GM18867 (cell line): ENCODE measurements around the gene SFXN3.
"Not testable (repeated sequence)": the region's sequence is repeated elsewhere in the genome, so short reads cannot be mapped to it uniquely, and the experiment has no call there.

ENCODE experiments used
- ATAC-seq: cut with Tn5 transposase; IDR thresholded peaks from one replicate; pipeline ENCODE4 v1.9.1; 2021; ENCODE audit warnings: mild to moderate bottlenecking, moderate library complexity; ENCODE audit not compliant: unreplicated experiment

SFXN3 gene

DNA sequence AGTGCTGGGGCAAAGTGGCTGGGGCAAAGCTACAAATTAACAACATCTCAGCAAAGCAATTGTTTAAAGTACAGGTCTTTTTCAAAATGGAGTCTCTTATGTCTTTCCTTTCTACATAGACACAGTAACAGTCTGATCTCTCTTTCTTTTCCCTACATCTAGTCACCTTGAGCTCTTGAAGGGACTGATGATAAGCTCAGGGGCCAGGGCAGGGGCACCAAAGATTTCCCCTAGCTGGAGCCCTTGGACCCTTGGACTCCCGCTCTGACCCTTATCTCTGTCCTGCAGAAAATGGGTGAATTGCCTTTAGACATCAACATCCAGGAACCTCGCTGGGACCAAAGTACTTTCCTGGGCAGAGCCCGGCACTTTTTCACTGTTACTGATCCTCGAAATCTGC, 3.4 kb downstream of the SFXN3 start:
- ATAC-seq: not testable (repeated sequence)

DNA sequence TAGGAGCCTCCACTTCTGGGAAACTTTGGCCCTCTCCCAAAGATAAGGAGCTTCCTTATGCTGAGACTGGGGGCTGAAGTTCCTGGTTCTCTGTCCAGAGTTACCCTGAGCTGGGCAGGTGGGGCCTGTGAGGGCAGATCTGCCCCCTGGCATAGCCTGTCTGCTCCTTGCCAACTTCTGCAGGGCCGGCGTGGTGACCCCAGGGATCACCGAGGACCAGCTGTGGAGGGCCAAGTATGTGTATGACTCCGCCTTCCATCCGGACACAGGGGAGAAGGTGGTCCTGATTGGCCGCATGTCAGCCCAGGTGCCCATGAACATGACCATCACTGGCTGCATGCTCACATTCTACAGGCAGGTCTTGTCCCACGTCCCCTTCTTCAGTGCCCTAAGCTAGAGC, 4.3 kb downstream of the SFXN3 start:
- ATAC-seq: no peak

DNA sequence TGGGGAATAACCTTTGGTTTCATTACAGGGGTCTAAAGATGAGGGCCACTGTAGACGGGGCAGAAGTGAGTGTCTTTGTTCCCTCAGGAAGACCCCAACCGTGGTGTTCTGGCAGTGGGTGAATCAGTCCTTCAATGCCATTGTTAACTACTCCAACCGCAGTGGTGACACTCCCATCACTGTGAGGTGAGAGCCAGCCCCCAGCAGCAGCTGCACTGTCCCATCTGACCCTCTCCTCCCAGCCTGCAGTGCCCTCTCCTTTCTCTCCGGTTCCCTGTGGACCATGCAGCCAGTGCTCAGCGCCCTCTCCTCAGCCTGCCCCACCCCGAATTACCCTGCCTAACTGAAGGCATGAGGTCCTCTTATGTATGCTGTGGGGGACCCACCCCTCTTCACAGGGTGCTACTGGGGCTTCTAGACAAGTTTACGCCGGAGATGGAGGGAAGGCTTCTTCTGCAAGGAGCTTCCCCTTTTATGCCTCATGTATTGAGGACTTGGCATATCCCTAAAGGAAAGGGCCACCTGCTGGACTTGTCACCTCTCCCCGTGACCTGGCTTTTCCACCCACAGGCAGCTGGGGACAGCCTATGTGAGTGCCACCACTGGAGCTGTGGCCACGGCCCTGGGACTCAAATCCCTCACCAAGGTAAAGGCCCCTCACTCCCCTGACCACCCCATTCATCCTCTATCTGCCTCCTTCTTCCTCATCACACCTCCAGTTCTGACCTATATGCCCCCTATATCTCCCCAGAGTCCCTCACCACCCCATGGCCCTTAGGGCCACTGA, 5.1 kb downstream of the SFXN3 start:
- ATAC-seq: no peak

DNA sequence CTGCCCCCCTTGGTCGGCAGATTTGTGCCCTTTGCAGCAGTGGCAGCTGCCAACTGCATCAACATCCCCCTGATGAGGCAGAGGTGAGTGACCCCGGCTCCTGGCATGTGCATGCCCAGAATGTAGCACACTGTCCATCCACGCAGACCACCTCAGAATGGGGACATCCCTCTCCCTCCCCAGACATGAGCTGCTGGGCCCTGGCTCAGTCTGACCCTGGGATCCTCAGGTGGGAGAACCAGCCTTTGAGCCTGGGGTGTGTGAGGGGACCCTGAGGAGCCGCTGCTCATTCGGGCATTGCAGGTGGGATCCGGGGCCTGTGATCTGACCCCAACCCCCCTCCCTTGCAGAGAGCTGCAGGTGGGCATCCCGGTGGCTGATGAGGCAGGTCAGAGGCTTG, 5.7 kb downstream of the SFXN3 start:
- ATAC-seq: no peak

DNA sequence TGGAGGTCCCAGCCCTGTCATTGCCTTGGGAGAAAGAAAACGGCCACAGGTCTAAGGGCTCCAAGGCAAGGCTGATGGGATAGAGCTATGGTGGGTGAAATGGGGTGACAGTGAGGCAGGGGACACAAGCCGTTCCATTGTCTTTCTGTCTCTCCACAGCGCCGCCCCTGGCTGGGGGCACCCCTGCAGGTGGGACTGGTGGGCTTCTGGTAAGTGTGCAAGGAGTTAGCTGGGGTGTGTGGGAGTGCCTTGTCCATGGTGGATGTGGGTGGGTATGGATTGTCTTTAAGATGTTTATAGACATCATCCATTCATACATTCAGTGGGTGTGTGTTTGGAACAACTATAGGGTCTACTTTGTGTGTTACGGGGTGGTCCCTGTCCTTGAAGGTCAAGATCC, 7.5 kb downstream of the SFXN3 start:
- no peak for ATAC-seq

DNA sequence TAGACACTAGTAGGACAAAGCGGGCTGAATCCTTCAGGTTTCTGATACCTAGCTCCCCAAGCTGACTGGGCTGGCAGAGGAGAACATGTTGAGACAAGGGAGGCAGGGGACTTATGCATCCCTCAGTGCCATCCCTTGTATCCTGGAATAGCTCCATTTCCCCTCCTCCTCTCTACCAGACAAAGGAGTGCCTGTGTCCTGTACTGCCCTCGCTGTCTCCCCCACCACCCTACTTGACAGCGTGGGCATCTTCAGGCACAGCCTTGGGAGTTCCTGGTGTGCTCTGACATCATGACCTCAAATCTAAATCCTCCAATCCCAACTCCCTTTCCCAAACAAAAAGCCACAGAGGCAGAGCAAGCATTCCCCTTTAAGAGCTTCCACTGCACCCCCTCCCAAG, 9.0 kb downstream of the SFXN3 start:
- no peak for ATAC-seq

DNA sequence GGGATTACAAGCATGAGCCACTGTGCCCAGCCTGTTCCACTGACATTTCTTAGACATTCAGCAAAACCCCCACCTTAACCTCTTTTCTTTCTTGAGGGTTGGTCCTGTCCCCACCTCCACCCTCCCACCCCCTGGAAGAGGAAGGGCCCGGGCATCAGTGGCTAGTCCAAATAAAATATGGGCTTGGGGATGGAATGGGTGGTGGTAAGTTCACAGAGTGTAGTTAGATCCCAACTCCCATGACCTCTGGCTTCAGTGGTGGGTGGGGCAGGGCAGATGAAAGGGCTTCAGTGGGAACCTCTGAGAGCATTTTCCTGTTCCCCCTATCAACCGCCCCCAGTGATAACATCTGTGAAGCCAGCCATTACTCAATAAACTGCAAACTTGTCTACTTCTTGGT, 9.8 kb downstream of the SFXN3 start:
- ATAC-seq: no peak

DNA sequence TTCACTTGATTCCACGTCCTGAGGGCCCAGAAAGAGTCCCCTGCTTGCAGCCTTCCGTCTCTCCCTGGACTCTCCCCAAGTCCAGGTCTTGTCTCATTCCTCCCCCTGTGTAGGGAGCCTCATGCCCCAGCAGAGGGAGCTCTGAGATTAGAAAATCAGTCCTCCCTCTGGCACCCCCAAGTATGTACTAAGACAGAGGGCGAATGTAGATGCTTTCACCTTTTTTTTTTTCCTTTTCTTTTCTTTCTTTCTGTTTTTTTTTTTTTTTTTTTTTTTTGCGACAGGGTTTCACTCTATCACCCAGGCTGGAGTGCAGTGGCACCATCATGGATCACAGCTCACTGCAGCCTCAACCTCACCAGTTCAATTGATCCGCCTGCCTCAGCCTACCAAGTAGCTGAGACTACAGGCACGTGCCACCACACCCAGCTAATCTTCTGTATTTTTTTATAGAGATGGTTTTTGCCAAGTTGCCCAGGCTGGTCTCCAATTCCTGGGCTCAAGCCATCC, 10.3 kb downstream of the SFXN3 start:
- ATAC-seq: peak; percentile 60

DNA sequence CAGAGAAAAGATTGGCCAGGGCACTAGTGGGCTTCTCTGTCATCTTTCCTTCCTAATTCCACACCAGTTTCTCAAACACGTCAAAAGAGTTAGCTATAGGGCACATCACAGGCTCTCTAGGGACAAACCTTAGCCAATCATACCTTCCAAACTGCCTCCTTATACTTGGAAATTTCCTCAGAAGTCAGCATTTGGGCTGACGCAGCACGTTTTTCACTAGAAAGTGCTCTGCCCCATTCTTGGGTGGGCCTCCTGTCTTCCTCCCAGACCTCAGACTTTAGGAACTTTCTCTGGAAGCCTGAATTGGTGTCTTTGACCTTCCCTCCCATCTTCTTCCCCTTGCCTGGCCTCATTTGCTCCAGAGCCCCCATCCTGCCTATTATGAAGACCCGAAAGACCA, 11.1 kb downstream of the SFXN3 start:
- no peak for ATAC-seq

DNA sequence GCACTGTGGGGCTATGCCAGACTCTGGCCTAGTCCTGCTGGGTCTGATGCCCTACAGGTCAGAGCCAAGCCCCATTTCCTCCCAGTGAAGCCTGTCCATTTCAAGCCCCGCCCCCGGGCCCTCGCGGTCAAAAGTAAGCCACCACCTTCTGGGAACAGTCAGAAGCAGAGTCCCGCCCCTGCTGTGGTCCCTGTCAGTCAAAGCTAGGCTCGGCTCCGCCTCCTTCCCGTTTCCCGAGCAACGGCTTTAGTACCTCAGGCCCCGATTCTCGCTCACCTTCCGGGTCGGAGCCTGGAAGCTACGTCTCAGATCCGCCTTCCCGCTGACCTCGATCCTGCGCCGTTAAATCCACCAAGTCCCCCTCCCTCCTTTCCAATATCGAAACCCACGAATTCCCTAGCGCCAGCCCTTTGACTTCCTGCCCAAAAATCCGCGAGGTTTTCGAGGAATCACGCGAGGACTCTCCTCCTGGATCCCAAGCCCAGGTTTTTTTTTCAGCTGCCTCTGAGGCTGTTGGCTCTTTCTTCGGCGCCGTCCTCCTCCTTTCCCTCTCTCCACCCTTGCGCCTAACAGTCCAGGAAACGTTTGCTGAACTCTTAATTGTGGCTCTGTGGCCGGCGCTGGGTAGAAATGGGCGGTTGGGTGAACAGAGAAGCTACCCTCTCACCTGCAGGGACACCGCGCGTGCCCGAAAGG, 11.8 kb downstream of the SFXN3 start:
- ATAC-seq: peak; percentile 93

DNA sequence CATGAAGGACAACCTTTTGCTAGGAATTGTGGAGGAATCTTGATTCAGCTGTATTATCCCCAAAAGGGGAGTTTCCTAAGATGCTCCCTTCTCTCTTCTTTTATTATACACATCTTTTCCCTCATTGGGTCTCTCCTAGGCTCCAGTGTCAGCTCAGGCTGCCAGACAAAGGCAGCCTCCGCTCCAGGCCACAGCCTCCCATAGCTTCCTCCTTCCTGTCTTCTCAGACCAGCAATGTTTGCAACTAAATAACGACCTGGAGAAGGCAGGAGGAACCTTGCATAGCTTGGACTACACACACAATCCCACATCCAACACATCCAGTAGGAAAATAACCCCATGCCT, 12.3 kb downstream of the SFXN3 start:
- ATAC-seq: no peak

DNA sequence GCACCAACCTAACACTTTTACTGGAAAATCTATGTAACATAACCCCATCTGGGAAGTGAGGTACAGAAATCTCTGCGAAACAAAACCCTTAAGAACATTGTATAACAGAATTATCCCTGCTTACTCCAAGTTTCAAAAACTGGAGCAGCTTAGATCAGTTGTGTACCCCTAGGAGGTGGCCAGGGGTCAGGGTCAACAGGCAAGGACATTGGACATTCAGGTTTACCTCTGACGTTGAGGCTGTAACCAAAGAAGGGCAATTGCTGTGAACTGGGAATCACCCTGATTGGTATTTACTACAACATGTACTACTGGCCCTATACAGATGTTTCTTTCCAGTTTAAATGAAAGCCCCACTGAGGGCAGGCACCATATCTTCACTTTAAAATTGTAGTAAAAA, 13.1 kb downstream of the SFXN3 start:
- ATAC-seq: no peak

DNA sequence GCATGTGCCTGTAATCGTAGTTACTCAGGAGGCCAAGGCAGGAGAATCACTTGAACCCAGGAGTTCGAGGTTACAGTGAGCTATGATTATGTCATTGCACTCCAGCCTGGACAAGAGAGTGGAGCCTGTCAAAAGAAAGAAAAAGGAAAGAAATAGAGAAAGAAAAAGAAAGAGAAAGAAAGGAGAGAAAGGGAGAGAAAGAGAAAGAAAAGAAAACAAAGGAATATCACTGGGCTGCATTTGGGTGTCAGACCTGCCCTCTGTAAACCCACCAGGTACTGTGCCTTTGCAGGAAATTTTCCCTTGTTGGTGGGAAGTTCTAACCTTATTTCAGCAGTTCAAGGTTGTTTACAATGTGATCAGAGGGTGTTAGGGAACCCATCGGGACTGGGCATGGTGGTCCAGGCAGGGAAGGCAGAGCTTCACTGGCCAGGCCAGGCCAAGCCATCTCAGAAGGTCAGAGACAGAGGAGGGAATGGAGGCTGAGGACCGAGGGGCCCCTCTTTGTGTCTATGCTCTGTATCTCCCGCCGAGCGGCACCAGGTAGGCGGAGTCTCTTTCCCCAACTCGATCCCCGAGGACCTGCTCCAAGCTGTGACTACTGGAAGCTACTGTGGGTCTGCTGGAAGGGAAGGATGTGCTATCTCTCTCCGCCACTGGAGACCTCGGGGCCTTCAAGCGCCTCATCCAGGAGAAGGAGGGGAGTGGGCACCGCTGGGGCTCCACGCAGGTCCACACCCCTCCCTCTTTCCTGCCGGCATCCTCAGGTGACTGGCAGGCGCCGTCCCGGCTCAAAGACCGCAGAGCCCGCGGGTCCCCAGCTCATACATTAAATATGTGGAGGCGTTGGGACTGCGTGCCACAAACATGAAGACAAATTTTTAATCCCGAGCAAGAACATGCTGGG, 15.6 kb downstream of the SFXN3 start:
- ATAC-seq: no peak

DNA sequence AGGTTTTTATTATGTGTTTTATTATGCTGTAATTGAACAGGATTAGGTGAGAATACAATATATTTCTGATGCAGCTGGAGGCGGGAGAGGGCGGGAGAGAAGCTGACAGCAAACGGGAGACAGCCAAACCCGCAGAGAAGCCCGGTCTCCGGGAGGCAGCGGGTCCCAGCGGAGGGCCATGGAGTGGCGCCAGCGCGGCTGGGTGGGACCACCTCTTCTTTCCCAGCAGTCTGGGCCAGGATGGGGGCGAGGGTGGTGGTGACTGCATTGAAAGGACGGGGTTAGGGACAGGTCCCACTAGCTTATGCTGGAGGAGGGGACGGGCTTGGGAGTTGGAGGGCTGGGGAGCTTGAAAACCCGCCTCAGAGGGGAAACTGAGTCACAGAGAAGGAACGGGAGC, 16.2 kb downstream of the SFXN3 start:
- no peak for ATAC-seq

DNA sequence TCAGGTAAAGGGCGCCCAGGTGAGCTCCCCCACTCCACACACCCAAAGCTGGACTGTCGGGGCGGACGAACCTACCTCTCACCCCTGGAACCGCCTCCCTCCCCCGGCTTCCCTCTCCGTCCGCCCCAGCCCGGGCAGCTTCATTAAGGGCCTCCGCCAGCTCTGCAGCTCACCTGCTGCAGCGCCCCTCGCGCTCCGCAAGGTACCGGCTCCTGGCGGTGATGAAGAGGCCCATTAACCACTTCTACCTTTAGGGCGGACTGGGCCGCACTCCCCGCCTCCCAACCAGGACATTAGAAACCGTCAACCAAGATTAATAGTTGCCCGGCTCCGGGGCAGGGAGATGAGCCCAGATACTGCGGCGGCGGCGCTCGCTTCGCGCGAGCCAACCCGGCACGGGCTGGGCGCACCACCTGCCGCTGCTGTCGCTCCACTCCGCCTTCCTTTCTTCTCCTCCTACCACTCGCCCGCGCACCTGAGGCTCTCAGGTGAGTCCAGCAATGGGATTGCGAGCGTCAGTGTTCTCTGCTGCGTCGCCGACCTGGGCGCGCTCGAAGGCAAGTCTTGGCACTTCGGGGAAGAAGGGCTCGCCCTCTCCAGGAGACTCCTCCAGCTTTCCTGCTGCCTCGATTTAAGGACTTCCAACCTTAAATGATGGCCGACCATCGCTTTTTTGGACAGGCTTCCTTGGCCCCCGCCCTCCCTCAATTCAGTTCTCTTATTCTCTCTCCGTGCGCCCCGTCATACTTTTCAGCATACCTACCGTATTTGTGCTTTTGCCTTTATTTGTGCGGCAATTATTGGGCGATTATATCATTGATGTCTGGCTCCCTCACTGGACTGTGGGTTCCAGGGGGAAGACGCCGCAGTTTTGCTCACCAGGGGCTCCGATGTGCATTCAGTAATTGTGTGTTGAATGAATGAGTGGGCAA, 17.2 kb downstream of the SFXN3 start:
- ATAC-seq: no peak

DNA sequence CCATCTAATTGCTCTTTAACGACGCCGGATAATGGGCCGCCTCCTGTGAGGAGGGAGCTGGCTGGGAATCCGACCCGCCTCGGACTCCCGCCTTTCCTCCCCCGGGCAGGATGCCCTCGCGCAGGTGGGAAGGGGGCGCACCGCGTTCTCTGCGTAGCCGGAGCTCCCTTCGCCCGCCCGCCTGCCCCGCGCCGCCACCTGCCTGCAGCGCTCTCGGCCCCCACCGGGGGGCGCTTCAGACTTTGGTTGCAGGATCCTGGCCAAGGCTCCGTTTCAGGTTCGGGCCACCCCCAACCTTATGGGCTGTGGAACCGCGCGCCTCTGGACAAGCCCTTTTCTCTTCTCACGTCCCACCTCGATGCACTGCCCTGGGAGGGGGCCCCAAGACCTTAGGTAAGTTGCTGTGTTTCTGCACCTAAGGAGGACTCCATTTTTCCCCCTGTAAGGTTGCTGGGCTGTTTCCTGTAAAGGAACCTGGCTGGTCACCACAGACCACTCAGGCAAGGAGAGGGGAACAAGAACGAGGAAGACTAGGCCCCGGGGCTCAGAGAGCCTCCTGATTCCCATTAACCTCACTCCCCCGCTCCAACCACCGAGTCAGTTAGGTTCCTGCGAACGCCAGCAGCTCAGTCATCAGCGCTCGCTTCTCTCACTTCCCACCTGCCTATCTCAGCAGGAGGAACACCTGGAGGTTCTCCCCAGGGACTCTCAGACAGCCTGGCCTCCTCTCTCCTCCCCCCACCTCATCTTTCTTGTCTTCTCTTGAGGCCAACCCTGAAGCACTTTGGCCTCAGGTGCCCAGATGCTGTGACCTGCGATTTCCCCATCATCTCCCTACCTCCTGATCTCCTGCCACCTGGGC, 19.4 kb downstream of the SFXN3 start:
- ATAC-seq: peak; percentile 70

DNA sequence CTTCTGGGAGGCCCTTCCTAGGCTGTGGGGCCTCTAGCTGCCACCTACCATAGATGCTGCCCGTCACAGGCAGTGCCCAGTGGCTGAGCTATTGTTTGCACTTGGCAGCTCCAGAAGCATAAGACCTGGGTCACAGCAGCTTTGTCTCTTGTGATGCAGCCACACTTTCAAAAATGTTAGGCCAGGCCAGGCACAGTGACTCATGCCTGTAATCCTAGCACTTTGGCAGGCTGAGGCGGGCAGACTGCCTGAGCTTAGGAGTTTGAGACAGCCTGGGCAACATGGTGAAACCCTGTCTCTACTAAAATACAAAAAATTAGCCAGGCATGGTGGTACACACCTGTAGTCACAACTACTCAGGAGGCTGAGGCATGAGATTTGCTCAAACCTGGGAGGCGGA, 21.3 kb downstream of the SFXN3 start:
- ATAC-seq: no peak

DNA sequence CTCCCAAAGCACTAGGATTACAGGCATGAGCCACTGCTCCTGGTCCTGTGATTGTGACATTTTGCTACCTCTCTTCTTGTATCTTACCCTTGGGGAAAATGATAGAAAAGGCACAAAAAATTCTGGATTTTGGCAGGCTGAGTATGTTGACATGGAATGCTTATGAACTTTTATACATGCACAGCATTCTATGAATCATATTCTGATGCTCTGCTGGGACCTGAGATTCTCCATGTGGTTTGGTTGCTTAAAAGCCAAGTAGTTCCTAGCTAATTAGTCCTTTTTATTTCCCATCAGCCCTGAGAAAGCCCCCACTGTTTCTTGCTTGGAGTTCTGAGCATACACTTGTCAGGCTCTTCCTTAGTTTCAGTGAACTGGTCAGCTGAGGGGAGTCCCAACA, 22.5 kb downstream of the SFXN3 start:
- ATAC-seq: no peak

DNA sequence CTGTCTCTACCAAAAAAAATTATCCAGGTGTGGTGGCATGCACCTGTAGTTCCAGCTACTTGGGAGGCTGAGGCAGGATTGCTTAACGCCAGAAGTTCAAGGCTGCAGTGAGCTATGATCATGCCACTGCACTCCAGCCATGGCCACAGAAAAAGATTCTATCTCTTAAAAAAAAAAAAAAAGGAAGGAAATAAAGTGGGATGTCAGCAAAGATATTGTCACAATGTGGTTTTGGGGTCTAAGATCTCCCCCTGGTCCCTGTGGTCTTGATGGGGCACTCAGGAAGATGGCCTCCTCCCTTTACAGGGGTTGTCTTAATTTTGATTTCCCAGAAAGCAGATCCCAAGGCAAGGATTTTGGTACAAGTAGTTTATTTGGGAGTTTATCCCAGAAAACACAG, 23.3 kb downstream of the SFXN3 start:
- ATAC-seq: no peak

DNA sequence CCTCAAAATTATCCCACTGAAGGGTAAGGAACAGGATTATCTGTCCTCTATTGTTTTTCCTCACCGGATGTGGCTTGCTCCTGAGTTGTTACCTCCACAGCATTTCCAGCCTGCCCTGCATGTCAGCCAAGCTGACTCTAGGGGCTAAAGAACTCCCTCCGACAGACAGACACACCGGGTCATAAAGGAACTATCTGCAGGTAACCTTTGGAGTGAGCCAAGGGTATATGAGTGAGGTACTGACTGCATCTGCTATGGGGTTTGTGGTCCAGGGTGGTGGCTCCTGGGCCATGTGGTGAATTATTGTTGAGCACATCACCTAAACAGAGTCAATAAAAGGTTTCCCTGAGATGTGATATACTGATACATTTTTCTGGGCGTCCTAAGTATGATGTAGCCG, 23.8 kb downstream of the SFXN3 start:
- no peak for ATAC-seq
